Measurements from ENCODE around the gene ST14. TPM values are rescaled to one million over a fixed set of nuclear protein-coding genes. Genes with fewer than 3 reads are reported as not detected.

ST14 gene
- total RNA-seq, result 10 to 100 TPM in 1 of 4 donors, 1 to 10 TPM in 2, under 1 TPM in 1; 0.88 to 15.6 (median 2.8) TPM

DNA sequence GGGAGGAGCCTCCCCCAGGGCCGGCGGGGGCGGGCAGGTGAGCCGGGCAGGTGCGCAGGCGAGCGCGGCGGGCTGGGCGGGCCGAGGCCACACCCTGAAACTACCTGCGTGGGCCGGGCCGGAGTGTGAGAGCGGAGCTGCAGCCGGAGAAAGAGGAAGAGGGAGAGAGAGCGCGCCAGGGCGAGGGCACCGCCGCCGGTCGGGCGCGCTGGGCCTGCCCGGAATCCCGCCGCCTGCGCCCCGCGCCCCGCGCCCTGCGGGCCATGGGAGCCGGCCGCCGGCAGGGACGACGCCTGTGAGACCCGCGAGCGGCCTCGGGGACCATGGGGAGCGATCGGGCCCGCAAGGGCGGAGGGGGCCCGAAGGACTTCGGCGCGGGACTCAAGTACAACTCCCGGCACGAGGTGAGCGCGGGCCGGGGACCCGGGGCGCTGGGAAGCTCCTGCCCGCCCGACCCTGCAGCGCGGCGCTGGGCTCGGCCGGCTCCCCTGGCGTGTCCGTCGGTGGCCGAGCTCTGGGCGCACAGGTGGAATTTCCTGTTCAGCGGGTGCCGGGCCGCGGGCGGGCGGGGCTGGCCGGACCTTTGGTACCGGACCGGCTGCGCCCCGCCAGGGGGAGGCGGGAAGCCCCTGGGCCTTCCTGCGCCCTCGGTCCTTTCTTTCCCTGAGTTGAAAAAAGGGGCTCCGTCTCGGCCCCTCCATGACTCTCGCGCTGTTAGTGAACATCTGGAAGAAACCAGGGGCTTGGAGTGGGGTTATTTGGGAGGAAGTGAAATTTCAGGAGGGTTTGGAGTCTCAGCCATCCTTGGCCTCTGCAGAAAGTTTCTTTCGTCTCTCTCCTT is at the start of gene ST14:
Gene ST14, plus strand, starts transcription at position 126 of the 841 bp plus-strand sequence. Its CDS starts 198 bp downstream, at position 324.
- H3K4me1 ChIP-seq, result peaks cover 0 to 10% of the 10 kb centered on the region in 2 donors
- no peaks in the 10 kb centered on the region for H3K36me3 ChIP-seq
- intact Hi-C loops (cut with DNase I; ENCODE audit: low total_unique reads), result no loop called here
- H3K9me3 ChIP-seq, result no peaks in the 10 kb centered on the region
- H3K4me3 ChIP-seq, result no peak within 1 kb of the TSS
- H3K27me3 ChIP-seq, result peaks cover 0 to 15% of the 10 kb centered on the region in 2 donors
- DNase-seq, result no peak
- H3K27ac ChIP-seq, result no peak within 1 kb of the TSS
- TF ChIP-seq, protein P1, sequence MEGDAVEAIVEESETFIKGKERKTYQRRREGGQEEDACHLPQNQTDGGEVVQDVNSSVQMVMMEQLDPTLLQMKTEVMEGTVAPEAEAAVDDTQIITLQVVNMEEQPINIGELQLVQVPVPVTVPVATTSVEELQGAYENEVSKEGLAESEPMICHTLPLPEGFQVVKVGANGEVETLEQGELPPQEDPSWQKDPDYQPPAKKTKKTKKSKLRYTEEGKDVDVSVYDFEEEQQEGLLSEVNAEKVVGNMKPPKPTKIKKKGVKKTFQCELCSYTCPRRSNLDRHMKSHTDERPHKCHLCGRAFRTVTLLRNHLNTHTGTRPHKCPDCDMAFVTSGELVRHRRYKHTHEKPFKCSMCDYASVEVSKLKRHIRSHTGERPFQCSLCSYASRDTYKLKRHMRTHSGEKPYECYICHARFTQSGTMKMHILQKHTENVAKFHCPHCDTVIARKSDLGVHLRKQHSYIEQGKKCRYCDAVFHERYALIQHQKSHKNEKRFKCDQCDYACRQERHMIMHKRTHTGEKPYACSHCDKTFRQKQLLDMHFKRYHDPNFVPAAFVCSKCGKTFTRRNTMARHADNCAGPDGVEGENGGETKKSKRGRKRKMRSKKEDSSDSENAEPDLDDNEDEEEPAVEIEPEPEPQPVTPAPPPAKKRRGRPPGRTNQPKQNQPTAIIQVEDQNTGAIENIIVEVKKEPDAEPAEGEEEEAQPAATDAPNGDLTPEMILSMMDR (IDR thresholded peaks at IDR 0.05), result no peak
- peak in 1 of 2 donors; percentile 50 for TF ChIP-seq POLR2A (IDR thresholded peaks at IDR 0.05)

DNA sequence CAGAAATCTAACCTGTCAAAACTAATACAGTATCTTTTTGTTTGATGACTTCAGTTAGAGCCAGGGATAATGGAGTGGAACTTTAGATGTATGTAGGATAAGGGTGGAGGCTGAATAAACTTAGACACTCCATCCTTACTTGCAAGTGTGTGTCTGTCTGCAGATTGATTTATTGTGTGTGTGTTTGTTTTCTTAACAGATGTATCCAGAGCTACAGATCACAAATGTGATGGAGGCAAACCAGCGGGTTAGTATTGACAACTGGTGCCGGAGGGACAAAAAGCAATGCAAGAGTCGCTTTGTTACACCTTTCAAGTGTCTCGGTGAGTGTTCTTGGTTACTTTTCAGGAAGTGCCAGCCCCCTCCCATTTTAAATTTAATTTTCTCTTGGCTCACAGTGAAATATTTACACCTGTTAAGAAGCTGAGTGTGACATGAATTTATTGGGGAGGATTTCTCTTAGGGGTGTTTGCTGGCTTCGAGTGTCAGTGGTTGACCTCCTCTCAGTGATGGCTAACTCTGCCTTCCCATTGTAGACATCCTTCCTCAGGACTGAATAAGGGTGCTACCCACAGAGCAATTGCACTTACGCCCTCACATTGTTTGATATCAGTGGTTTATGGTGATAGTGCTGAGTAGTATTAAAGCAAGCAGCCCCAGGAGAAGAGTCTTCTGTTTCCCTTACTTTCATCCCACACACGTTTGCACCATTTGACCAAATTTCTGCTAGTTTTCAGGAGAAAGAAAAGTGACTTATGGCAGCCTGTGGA is 49.1 kb upstream of the ST14 start:
- H3K9me3 ChIP-seq, result no peaks in the 10 kb centered on the region
- intact Hi-C loops (cut with DNase I; ENCODE audit: low total_unique reads), result no loop called here
- H3K4me3 ChIP-seq, result no peak overlapping the region
- DNase-seq, result no peak
- no peak overlapping the region for H3K27ac ChIP-seq
- H3K27me3 ChIP-seq, result no peaks in the 10 kb centered on the region
- H3K36me3 ChIP-seq, result no peaks in the 10 kb centered on the region
- H3K4me1 ChIP-seq, result no peaks in the 10 kb centered on the region
- TF ChIP-seq, protein P1 (IDR thresholded peaks at IDR 0.05), result no peak
- TF ChIP-seq POLR2A (IDR thresholded peaks at IDR 0.05), result no peak

DNA sequence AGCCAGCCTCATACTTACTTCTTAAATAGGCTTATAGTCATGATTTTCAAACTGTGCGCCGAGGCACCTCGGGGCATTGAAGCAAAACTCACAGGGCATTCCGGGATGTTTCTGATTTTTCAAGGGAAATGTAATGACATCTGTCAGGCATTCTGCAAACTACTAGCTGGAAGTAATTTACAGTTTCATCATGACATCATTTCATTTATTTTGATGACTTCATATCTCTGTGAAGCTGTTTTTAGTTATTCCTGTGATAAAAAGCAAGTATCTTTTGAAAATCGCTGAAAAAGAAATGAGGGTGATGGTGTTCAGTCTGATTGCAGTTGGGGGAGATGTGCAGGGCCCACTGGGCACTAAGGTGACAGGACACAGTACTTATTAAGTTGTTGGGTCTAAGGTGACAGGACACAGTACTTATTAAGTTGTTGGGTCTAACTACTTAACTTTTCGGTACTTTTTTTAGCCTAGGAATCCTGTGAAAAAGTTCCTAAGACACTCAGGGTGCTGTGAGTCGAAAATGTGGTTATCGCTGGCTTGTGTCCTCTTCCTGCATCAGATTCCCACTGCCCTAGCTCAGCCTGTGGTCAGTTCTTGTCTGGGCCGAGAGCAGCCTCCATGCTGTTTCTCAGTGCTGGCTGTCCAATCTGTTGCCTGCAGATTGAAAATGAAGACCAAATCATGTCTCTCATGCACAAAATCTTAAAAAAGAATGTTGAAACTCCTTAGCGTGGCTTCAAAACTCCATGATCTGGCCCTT is 47.3 kb upstream of the ST14 start:
- no peak overlapping the region for H3K27ac ChIP-seq
- no peaks in the 10 kb centered on the region for H3K9me3 ChIP-seq
- no peaks in the 10 kb centered on the region for H3K4me1 ChIP-seq
- no peaks in the 10 kb centered on the region for H3K36me3 ChIP-seq
- no peak for TF ChIP-seq POLR2A (IDR thresholded peaks at IDR 0.05)
- TF ChIP-seq, protein P1 (IDR thresholded peaks at IDR 0.05), result no peak
- H3K27me3 ChIP-seq, result no peaks in the 10 kb centered on the region
- no peak for DNase-seq
- no peak overlapping the region for H3K4me3 ChIP-seq
- intact Hi-C loops (cut with DNase I; ENCODE audit: low total_unique reads), result no loop called here

DNA sequence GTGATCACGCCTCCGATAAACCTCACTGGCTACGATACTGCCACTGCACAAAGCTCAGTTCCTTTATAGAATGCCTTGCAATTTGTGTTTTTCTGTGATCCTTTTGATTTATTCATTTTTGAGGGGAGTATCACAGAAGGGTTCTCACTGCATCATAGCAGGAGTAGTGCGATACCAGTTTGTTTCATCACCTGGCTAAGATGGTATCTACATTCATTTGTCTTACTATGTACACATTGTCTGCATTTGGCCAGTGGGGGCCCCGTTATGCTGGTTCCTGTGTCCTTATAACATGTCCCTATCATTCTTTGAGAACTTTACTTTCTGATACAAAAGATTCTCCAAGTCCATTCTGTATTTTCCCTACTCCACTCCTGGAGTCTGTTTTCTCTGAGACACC is 45.3 kb upstream of the ST14 start:
- no peaks in the 10 kb centered on the region for H3K9me3 ChIP-seq
- no peaks in the 10 kb centered on the region for H3K36me3 ChIP-seq
- H3K27ac ChIP-seq, result no peak overlapping the region
- no peaks in the 10 kb centered on the region for H3K4me1 ChIP-seq
- intact Hi-C loops (cut with DNase I; ENCODE audit: low total_unique reads), result no loop called here
- H3K4me3 ChIP-seq, result no peak overlapping the region
- H3K27me3 ChIP-seq, result no peaks in the 10 kb centered on the region
- TF ChIP-seq, protein P1 (IDR thresholded peaks at IDR 0.05), result no peak
- TF ChIP-seq POLR2A (IDR thresholded peaks at IDR 0.05), result no peak
- DNase-seq, result no peak
